Suprapubic skin (tissue), 4 donors: ENCODE results near the gene FBXO42. TPM values are rescaled to one million over a fixed set of nuclear protein-coding genes. Genes with fewer than 3 reads are reported as not detected.

Source experiments
- DNase-seq, 2 donors: peaks; one replicate each; pipeline ENCODE4 v3.0.0-alpha.2; 2019; ENCODE audit warnings: low spot score in 2 of 2
- H3K27ac ChIP-seq: fragments of 200-600 bp; sonication (generic); one replicate; pipeline ENCODE4 v1.5.1; 2019
- H3K27me3 ChIP-seq: fragments of 200-600 bp; sonication (generic); one replicate; pipeline ENCODE4 v1.5.1; 2019
- H3K36me3 ChIP-seq: fragments of 200-600 bp; sonication (generic); one replicate; pipeline ENCODE4 v1.5.1; 2019
- H3K4me1 ChIP-seq: fragments of 200-600 bp; sonication (generic); one replicate; pipeline ENCODE4 v1.5.1; 2019
- H3K4me3 ChIP-seq: fragments of 200-600 bp; sonication (generic); one replicate; pipeline ENCODE4 v1.5.1; 2019; ENCODE audit warnings: mild to moderate bottlenecking
- H3K9me3 ChIP-seq: fragments of 200-600 bp; sonication (generic); one replicate; pipeline ENCODE4 v1.5.1; 2019
- EP300 ChIP-seq: sonication (generic); formaldehyde crosslinking; IDR thresholded peaks from one replicate; pipeline ENCODE4 v1.6.1; 2017; ENCODE audit warnings: antibody characterized with exemption
- POLR2A ChIP-seq, 2 donors: fragments of 450-650 bp; IDR thresholded peaks; one replicate each; pipeline ENCODE4 v1.6.1; 2017; ENCODE audit warnings: antibody characterized with exemption in 2 of 2, mild to moderate bottlenecking in 2 of 2, moderate library complexity in 2 of 2
- POLR2AphosphoS5 ChIP-seq, 3 donors: sonication (generic); formaldehyde crosslinking; IDR thresholded peaks; one replicate each; pipeline ENCODE4 v1.6.1; 2017; ENCODE audit warnings: antibody characterized with exemption in 3 of 3
- WGBS: methylation state at CpG from one replicate; pipeline ENCODE4 v1.1.5; 2018; 5-methylcytosine and 5-hydroxymethylcytosine counted together
- total RNA-seq, 4 donors: library from RNA; depleted of rRNA; stranded (reverse); fragments of >200 nt; gene quantifications; one replicate each; pipeline ENCODE4 v1.1.0, GENCODE V29; 2016
- TF ChIP-seq, protein P1 (sequence below), 2 donors: fragments of 200-600 bp in 1 of 2; fragments of 450-650 bp in 1 of 2; sonication (generic) in 1 of 2; IDR thresholded peaks; one replicate each; pipeline ENCODE4 v1.5.1; 2016 to 2019; ENCODE audit warnings: antibody characterized with exemption in 2 of 2, mild to moderate bottlenecking in 1 of 2, moderate library complexity in 1 of 2

Gene FBXO42
- total RNA-seq, 4 donors from 2014 or later = 51.1 to 61.4 (median 55.5) TPM

DNA sequence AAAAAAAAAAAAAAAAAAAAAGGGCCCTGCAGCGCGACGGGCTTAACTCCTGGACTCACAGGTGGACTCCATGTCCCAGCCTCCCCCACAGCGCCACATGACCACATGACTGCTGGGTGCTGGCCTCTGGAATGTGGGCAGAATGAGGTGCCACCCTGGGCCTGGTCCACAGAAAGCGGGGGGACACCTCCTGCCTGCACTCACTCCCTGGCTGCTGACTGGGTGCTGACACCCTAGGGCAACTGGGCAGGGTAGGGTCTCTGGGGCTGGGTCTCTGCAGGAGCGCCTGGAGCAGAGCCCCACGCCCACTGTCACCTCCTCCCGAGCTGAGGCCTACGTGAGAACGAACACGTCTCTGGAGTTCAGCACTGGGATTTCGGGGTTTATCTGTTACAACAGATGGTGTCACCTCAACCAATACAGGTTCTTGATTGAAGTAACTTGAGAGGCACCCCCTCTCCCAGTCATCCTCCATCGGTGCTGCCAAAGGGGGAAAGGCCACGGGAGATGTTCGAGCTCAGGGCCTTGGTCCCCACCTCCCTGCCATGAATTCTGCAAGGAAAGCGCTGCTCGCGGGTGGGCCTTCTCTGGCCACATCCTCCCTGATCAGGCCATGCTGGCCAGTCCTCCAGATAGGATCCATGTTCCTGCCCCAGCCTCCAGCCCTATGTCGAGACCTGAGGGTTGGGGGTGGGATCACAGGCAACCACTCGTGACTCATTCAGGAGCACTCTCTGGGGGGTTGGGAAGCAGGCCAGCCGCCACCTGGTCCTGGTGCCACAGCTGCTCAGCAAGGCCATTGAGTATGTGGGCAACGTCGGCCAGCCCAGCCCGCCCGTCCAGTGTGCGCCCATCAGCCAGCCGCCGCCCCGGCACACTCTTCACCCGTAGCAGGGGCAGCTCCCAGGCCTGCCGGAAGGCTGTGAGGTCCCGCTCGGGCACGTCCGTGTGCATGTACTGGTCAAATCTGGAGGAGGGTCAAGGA, 120.7 kb downstream of the FBXO42 start:
- 90% methylated on average over 23 of the region's 35 CpGs for WGBS
- H3K4me1 ChIP-seq = peaks cover 26% of the 10 kb centered on the region
- H3K36me3 ChIP-seq = peaks cover 4% of the 10 kb centered on the region
- no peak for DNase-seq
- H3K9me3 ChIP-seq = no peaks in the 10 kb centered on the region
- no peak overlapping the region for H3K27ac ChIP-seq
- TF ChIP-seq EP300 = no peak
- no peak overlapping the region for H3K4me3 ChIP-seq
- peaks cover 12% of the 10 kb centered on the region for H3K27me3 ChIP-seq

DNA sequence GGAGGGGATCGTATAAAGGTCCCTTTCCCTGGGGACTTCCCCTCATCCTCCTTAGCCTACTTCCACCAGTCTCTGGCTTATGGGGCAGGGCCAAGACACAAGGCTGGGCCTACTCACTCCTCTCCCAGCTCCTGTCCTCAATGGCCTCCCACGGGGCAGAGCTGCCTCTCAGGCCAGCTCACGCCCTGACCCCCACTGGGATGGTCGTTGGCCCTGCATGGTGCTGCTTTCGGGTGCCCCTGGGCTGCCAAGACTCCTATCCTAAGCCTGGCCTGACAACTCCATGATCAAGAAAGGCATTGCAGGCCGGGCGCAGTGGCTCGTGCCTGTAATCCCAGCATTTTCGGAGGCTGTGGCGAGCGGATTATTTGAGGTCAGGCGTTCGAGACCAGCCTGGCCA, 121.5 kb downstream of the FBXO42 start:
- H3K4me3 ChIP-seq = no peak overlapping the region
- no CpG with 5 or more reads among the region's 13 CpGs for WGBS
- H3K27ac ChIP-seq = no peak overlapping the region
- no peaks in the 10 kb centered on the region for H3K9me3 ChIP-seq
- H3K36me3 ChIP-seq = peaks cover 4% of the 10 kb centered on the region
- H3K4me1 ChIP-seq = peaks cover 21% of the 10 kb centered on the region
- no peak for DNase-seq
- TF ChIP-seq POLR2A (IDR thresholded peaks at IDR 0.05) (no peak), POLR2AphosphoS5 (IDR thresholded peaks at IDR 0.05) (no peak), EP300 (no peak)
- TF ChIP-seq, protein P1, sequence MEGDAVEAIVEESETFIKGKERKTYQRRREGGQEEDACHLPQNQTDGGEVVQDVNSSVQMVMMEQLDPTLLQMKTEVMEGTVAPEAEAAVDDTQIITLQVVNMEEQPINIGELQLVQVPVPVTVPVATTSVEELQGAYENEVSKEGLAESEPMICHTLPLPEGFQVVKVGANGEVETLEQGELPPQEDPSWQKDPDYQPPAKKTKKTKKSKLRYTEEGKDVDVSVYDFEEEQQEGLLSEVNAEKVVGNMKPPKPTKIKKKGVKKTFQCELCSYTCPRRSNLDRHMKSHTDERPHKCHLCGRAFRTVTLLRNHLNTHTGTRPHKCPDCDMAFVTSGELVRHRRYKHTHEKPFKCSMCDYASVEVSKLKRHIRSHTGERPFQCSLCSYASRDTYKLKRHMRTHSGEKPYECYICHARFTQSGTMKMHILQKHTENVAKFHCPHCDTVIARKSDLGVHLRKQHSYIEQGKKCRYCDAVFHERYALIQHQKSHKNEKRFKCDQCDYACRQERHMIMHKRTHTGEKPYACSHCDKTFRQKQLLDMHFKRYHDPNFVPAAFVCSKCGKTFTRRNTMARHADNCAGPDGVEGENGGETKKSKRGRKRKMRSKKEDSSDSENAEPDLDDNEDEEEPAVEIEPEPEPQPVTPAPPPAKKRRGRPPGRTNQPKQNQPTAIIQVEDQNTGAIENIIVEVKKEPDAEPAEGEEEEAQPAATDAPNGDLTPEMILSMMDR (IDR thresholded peaks at IDR 0.05) = no peak
- H3K27me3 ChIP-seq = peaks cover 20% of the 10 kb centered on the region

DNA sequence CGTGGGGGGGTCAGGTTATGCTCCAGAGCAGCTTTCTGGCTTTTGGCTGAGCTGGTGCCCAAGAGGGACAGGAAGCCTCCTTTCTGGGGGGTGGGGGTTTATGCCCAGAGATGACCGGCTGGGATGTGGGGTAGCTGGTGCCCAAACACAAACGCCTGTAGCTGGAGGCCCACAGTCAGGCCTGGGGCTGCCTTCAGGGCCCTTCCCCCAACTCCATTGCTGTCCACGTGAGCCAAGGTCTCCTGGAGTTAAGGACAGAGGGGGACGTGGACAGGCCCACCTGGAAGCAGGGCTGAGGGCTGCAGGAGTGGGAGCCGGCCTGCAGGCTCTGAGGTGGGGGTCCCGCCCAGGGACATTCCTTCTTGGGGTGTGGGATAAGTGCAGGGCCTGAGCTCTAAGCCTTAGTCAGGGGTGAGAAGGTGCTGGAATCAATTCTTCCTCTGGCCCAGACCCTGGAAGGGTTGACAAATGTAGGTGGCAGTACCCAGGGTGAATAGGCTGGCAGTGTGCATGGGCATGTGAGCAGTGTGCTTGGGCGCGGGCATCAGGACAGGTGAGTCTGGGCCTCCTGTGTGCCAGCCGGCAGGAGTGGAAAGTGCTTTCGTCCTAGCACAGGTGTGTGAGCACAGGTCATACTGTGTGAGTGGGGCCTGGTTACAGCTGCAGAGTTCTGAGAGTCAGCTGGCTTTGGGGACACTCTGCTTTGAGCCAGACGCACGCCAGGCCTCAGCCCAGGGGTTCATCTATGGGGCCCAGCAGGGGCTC, 122.1 kb downstream of the FBXO42 start:
- H3K36me3 ChIP-seq = peaks cover 4% of the 10 kb centered on the region
- 79% methylated on average over 9 of the region's 13 CpGs for WGBS
- no peak overlapping the region for H3K27ac ChIP-seq
- no peak for DNase-seq
- H3K9me3 ChIP-seq = no peaks in the 10 kb centered on the region
- TF ChIP-seq, protein P1 (IDR thresholded peaks at IDR 0.05) = no peak
- TF ChIP-seq POLR2AphosphoS5 (IDR thresholded peaks at IDR 0.05) = no peak
- no peak for TF ChIP-seq POLR2A (IDR thresholded peaks at IDR 0.05)
- TF ChIP-seq EP300 = no peak
- H3K4me1 ChIP-seq = peaks cover 16% of the 10 kb centered on the region
- no peak overlapping the region for H3K4me3 ChIP-seq
- peaks cover 20% of the 10 kb centered on the region for H3K27me3 ChIP-seq

DNA sequence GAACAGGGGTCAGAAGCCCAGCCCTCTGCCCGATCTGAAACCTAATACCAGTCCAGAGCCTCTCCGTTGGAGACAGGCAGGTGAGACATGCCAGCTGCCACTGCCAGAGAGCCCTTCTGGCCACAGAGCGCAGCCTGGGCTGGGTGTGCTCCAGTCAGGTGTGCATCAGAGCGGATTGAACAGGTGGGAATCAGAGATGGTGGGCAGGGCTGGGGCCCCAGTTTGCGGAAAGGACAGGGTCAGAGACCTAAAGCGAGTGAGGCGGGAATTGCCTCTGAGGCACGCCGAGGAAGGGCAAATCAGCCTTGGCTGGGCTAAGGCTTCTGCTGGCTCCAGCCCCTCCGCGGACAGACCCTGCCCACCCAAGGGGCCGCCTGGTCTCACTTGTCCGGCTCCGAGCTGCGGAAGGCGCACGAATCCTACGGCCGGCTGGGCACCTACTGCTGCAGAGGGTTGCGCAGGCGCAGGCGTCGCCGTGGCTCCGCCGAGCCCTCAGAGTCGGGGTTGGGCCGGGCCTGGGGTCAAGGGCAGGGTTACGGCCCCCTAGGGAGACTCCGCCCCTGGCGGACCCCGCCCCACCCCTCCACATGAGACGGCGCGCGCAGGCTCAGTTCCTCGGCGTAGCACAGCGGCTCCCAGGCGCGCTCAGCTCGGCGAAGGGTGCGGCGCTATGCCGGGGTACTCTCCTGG, 125.6 kb downstream of the FBXO42 start:
- peaks cover 11% of the 10 kb centered on the region for H3K4me1 ChIP-seq
- H3K36me3 ChIP-seq = no peaks in the 10 kb centered on the region
- peak overlapping the region; percentile 23 for H3K4me3 ChIP-seq
- no peaks in the 10 kb centered on the region for H3K9me3 ChIP-seq
- 29% methylated on average over 22 of the region's 46 CpGs for WGBS
- DNase-seq = peak in 1 of 2 donors; percentile 57
- H3K27ac ChIP-seq = no peak overlapping the region
- TF ChIP-seq POLR2A (IDR thresholded peaks at IDR 0.05) (no peak), EP300 (no peak), POLR2AphosphoS5 (IDR thresholded peaks at IDR 0.05) (no peak)
- TF ChIP-seq, protein P1 (IDR thresholded peaks at IDR 0.05) = no peak
- peaks cover 20% of the 10 kb centered on the region for H3K27me3 ChIP-seq

DNA sequence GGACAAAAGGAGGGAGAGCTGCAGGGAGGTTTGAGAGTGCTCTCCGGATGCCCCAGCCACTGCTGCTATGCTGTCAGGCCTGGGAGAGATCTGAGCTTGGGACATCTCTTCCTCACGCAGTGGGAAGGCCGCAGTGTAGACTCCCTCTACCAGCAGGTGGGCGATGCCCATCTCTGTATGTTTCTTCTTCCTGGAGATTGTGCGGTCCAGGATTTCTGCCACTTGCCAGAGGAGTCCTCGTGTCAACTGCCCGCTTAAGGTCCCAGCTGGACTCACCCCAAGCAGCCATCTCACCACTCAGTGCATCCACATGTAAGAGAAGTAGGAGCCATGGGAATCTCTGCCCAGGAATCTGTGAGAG, 126.2 kb downstream of the FBXO42 start:
- no peak overlapping the region for H3K27ac ChIP-seq
- H3K27me3 ChIP-seq = peaks cover 20% of the 10 kb centered on the region
- peaks cover 11% of the 10 kb centered on the region for H3K4me1 ChIP-seq
- WGBS = 100% methylated on average over 1 of the region's 7 CpGs
- no peak overlapping the region for H3K4me3 ChIP-seq
- no peak for TF ChIP-seq EP300
- no peak for TF ChIP-seq POLR2AphosphoS5 (IDR thresholded peaks at IDR 0.05)
- no peak for TF ChIP-seq POLR2A (IDR thresholded peaks at IDR 0.05)
- TF ChIP-seq, protein P1 (IDR thresholded peaks at IDR 0.05) = no peak
- no peaks in the 10 kb centered on the region for H3K9me3 ChIP-seq
- DNase-seq = no peak
- H3K36me3 ChIP-seq = no peaks in the 10 kb centered on the region
